Gastrocnemius medialis (tissue), 4 donors: ENCODE data around the gene WLS. TPM values are rescaled to one million over a fixed set of nuclear protein-coding genes. Genes with fewer than 3 reads are reported as not detected.

Source experiments
- ATAC-seq, 2 donors: fragments of 150-250 bp; one replicate each; pipeline ENCODE4 v1.9.1; 2016
- DNase-seq, 2 donors: peaks; one replicate each; pipeline ENCODE4 v3.0.0-alpha.2; 2019
- H3K27ac ChIP-seq, 4 donors: fragments of 200-600 bp; sonication (generic); 1 replicate in 1 of 4; 2 replicates in 3 of 4; pipeline ENCODE4 v1.5.1; 2016 to 2018; ENCODE audit warnings: mild to moderate bottlenecking in 2 of 4, moderate library complexity in 1 of 4
- H3K27me3 ChIP-seq, 3 donors: fragments of 200-600 bp; sonication (generic) in 2 of 3; 1 replicate in 1 of 3; 2 replicates in 2 of 3; pipeline versions ENCODE4 v1.5.1 to v1.6.0; 2016 to 2019; ENCODE audit warnings: mild to moderate bottlenecking in 1 of 3, moderate library complexity in 1 of 3
- H3K36me3 ChIP-seq, 2 donors: fragments of 200-600 bp; sonication (generic) in 1 of 2; one replicate each; pipeline ENCODE4 v1.5.1; 2017 to 2018
- H3K4me1 ChIP-seq, 2 donors: fragments of 200-600 bp; sonication (generic) in 1 of 2; one replicate each; pipeline ENCODE4 v1.5.1; 2016 to 2017; ENCODE audit warnings: mild to moderate bottlenecking in 2 of 2
- H3K4me3 ChIP-seq, 4 donors: fragments of 200-600 bp; sonication (generic) in 3 of 4; 1 replicate in 1 of 4; 2 replicates in 3 of 4; pipeline ENCODE4 v1.5.1; 2016 to 2019; ENCODE audit warnings: mild to moderate bottlenecking in 2 of 4
- H3K9me3 ChIP-seq, 3 donors: fragments of 200-600 bp; sonication (generic) in 2 of 3; 1 replicate in 1 of 3; 2 replicates in 2 of 3; pipeline ENCODE4 v1.5.1; 2016 to 2019
- CTCF ChIP-seq, 5 experiments: fragments of 450-650 bp in 3 of 5; fragments of 200-600 bp in 2 of 5; sonication (generic) in 2 of 5; IDR thresholded peaks in 4 of 5; conservative IDR thresholded peaks in 1 of 5; 1 replicate in 4 of 5; 2 replicates in 1 of 5; pipeline ENCODE4 v1.5.1; 2016 to 2019; ENCODE audit warnings: antibody characterized with exemption in 5 of 5, mild to moderate bottlenecking in 3 of 5, moderate library complexity in 3 of 5
- POLR2A ChIP-seq, 2 donors: fragments of 450-650 bp; IDR thresholded peaks; one replicate each; pipeline ENCODE4 v1.6.1; 2017; ENCODE audit warnings: antibody characterized with exemption in 2 of 2, mild to moderate bottlenecking in 2 of 2, moderate library complexity in 2 of 2
- in situ Hi-C, 4 donors: fragments of 200-750 bp; cut with MboI; loops; one replicate each; pipeline versions ENCODE4 v1.15.0 to v1.8.0; 2017; ENCODE audit warnings: low sequenced_read_pairs in 4 of 4
- intact Hi-C: fragments of 100-400 bp; cut with DNase I; formaldehyde crosslinking; loops from one replicate; pipeline ENCODE4 v1.15.1; 2023; ENCODE audit warnings: low total_unique reads
- total RNA-seq, 4 donors: library from RNA; depleted of rRNA; stranded (reverse); fragments of >200 nt; gene quantifications; one replicate each; pipeline versions ENCODE4 v1.1.0 to v1.2.3, GENCODE V29; 2016

WLS gene
- total RNA-seq, 4 donors from 2014 or later: 8.6 to 15.7 (median 11.6) TPM

DNA sequence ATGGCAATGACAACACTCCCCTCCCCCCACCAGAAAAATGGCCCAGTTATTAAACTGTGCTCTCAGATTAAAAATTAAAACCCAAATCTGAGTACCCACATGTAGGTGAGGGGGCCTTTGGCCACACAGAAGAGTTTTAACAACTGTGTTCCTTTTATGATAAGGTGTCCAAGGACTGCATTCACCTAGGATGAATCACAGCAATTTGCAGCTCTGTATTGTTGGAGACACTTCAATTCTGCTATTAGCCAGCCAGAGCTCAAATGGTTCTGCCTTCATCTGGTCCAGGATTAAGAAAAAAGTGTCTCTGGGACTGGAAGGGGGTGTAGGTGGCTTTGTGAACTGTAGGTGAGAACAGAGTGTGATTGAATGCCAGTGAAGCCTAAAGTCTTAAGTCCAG lies 138.6 kb downstream of the WLS start:
- Histone ChIP-seq H3K27ac (no peak overlapping the region), H3K4me3 (no peak overlapping the region), H3K27me3 (no peaks in the 10 kb centered on the region), H3K4me1 (no peaks in the 10 kb centered on the region), H3K9me3 (no peaks in the 10 kb centered on the region), H3K36me3 (no peaks in the 10 kb centered on the region)
- DNase-seq (no peak), ATAC-seq (no peak)
- intact Hi-C loops (no loop called here), in situ Hi-C loops (no loop called here)
- no peak for TF ChIP-seq CTCF (IDR thresholded peaks at IDR 0.05 in 4 of 5, conservative IDR thresholded peaks at IDR 0.05 in 1 of 5)
- TF ChIP-seq POLR2A (IDR thresholded peaks at IDR 0.05): no peak

- TF ChIP-seq CTCF (IDR thresholded peaks at IDR 0.05 in 4 of 5, conservative IDR thresholded peaks at IDR 0.05 in 1 of 5): no peak
- TF ChIP-seq POLR2A (IDR thresholded peaks at IDR 0.05): no peak
- ATAC-seq (no peak), DNase-seq (no peak)
- no peak overlapping the region for H3K27ac ChIP-seq
- H3K27me3 ChIP-seq: no peaks in the 10 kb centered on the region
- no peaks in the 10 kb centered on the region for H3K36me3 ChIP-seq
- in situ Hi-C loops (no loop called here), intact Hi-C loops (no loop called here)
- H3K4me1 ChIP-seq: no peaks in the 10 kb centered on the region
- H3K4me3 ChIP-seq: no peak overlapping the region
- H3K9me3 ChIP-seq: no peaks in the 10 kb centered on the region
These were observed 145.1 kb downstream of the WLS start for GRCh38 chr1:68087184-68087583.

- H3K4me3 ChIP-seq: no peak overlapping the region
- H3K27me3 ChIP-seq: no peaks in the 10 kb centered on the region
- TF ChIP-seq CTCF (IDR thresholded peaks at IDR 0.05 in 4 of 5, conservative IDR thresholded peaks at IDR 0.05 in 1 of 5) (no peak), POLR2A (IDR thresholded peaks at IDR 0.05) (no peak)
- no peak for DNase-seq
- H3K36me3 ChIP-seq: no peaks in the 10 kb centered on the region
- no peaks in the 10 kb centered on the region for H3K4me1 ChIP-seq
- H3K27ac ChIP-seq: no peak overlapping the region
- intact Hi-C loops (no loop called here), in situ Hi-C loops (no loop called here)
- no peaks in the 10 kb centered on the region for H3K9me3 ChIP-seq
- ATAC-seq: no peak
These were observed 146.6 kb downstream of the WLS start for GRCh38 chr1:68085752-68086151.

- H3K9me3 ChIP-seq: no peaks in the 10 kb centered on the region
These were observed 148.6 kb downstream of the WLS start for GRCh38 chr1:68083686-68084085.

More at GRCh38 chr1:68083686-68084085, 148.6 kb downstream of the WLS start:
- no peaks in the 10 kb centered on the region for H3K27me3 ChIP-seq
- DNase-seq (no peak), ATAC-seq (no peak)
- no peaks in the 10 kb centered on the region for H3K4me1 ChIP-seq
- no peak for TF ChIP-seq CTCF (IDR thresholded peaks at IDR 0.05 in 4 of 5, conservative IDR thresholded peaks at IDR 0.05 in 1 of 5)
- TF ChIP-seq POLR2A (IDR thresholded peaks at IDR 0.05): no peak
- no peak overlapping the region for H3K27ac ChIP-seq
- intact Hi-C loops: no loop called here
- H3K36me3 ChIP-seq: no peaks in the 10 kb centered on the region
- in situ Hi-C loops: no loop called here
- no peak overlapping the region for H3K4me3 ChIP-seq
